ENCODE measurements around the gene KNDC1.

DNA sequence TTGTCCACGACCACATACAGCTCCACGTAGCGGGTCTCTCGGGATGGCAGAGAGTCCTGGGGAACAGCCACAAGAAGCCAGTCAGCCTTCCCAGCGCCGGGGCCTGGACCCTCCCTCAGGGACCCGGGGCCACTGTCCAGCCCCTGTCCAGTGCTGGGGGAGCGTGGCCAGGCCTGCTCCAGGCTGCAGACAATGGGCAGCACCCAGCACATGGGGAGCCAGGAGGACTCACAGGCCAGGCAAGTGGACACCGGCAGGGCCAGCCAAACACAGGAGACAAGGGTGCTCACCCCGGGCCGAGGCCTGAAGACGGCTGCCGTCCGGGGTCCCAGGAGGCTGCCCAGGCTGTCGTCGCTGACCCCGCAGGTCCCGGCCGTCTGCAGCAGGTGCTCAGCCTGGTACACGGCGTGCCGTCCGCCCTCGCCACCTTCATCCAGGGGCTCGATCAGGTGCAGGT is 113.0 kb downstream of the KNDC1 start:
- TF ChIP-seq POLR2AphosphoS5 (IDR thresholded peaks at IDR 0.05), result no peak
- TF ChIP-seq, protein P1, sequence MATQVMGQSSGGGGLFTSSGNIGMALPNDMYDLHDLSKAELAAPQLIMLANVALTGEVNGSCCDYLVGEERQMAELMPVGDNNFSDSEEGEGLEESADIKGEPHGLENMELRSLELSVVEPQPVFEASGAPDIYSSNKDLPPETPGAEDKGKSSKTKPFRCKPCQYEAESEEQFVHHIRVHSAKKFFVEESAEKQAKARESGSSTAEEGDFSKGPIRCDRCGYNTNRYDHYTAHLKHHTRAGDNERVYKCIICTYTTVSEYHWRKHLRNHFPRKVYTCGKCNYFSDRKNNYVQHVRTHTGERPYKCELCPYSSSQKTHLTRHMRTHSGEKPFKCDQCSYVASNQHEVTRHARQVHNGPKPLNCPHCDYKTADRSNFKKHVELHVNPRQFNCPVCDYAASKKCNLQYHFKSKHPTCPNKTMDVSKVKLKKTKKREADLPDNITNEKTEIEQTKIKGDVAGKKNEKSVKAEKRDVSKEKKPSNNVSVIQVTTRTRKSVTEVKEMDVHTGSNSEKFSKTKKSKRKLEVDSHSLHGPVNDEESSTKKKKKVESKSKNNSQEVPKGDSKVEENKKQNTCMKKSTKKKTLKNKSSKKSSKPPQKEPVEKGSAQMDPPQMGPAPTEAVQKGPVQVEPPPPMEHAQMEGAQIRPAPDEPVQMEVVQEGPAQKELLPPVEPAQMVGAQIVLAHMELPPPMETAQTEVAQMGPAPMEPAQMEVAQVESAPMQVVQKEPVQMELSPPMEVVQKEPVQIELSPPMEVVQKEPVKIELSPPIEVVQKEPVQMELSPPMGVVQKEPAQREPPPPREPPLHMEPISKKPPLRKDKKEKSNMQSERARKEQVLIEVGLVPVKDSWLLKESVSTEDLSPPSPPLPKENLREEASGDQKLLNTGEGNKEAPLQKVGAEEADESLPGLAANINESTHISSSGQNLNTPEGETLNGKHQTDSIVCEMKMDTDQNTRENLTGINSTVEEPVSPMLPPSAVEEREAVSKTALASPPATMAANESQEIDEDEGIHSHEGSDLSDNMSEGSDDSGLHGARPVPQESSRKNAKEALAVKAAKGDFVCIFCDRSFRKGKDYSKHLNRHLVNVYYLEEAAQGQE (IDR thresholded peaks at IDR 0.05; ENCODE audit: borderline replicate concordance), result no peak
- TF ChIP-seq, protein P2, sequence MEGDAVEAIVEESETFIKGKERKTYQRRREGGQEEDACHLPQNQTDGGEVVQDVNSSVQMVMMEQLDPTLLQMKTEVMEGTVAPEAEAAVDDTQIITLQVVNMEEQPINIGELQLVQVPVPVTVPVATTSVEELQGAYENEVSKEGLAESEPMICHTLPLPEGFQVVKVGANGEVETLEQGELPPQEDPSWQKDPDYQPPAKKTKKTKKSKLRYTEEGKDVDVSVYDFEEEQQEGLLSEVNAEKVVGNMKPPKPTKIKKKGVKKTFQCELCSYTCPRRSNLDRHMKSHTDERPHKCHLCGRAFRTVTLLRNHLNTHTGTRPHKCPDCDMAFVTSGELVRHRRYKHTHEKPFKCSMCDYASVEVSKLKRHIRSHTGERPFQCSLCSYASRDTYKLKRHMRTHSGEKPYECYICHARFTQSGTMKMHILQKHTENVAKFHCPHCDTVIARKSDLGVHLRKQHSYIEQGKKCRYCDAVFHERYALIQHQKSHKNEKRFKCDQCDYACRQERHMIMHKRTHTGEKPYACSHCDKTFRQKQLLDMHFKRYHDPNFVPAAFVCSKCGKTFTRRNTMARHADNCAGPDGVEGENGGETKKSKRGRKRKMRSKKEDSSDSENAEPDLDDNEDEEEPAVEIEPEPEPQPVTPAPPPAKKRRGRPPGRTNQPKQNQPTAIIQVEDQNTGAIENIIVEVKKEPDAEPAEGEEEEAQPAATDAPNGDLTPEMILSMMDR (IDR thresholded peaks at IDR 0.05; ENCODE audit: poor library complexity, severe bottlenecking), result no peak
- no peak for TF ChIP-seq EZH2 (IDR thresholded peaks at IDR 0.05; ENCODE audit: borderline replicate concordance, insufficient read depth, low read length, poor library complexity, severe bottlenecking)
- TF ChIP-seq TAF1 (IDR thresholded peaks at IDR 0.05; ENCODE audit: low read depth), result no peak
- TF ChIP-seq RAD21 (conservative IDR thresholded peaks at IDR 0.05), result no peak
- no peak for TF ChIP-seq SMC3 (conservative IDR thresholded peaks at IDR 0.05; ENCODE audit: poor library complexity)
- TF ChIP-seq EP300 (conservative IDR thresholded peaks at IDR 0.05; ENCODE audit: poor library complexity, severe bottlenecking), result no peak
